Psoas muscle (tissue), 8 donors: ENCODE data around the gene RAD21L1. TPM values are rescaled to one million over a fixed set of nuclear protein-coding genes. Genes with fewer than 3 reads are reported as not detected.

Experiments
- ATAC-seq, 4 donors: fragments of 200-7000 bp; cut with Tn5 transposase; one replicate each; pipeline ENCODE4 v1.9.1; 2020; ENCODE audit warnings: moderate library complexity in 3 of 4, mild to moderate bottlenecking in 2 of 4
- DNase-seq, 2 donors: peaks; one replicate each; pipeline ENCODE4 v3.0.0-alpha.2; 2020
- H3K27ac ChIP-seq: fragments of 200-600 bp; one replicate; pipeline ENCODE4 v1.8.0; 2022
- H3K27me3 ChIP-seq, 3 donors: fragments of 200-600 bp in 1 of 3; one replicate each; pipeline versions ENCODE4 v1.6.1 to v1.8.0; 2013 to 2022; ENCODE audit warnings: low read length in 2 of 3, mild to moderate bottlenecking in 2 of 3, moderate library complexity in 1 of 3; ENCODE audit not compliant: insufficient read depth in 3 of 3
- H3K36me3 ChIP-seq, 2 donors: fragments of 200-600 bp in 1 of 2; one replicate each; pipeline versions ENCODE4 v1.6.1 to v1.8.0; 2013 to 2022; ENCODE audit warnings: low read depth in 1 of 2, mild to moderate bottlenecking in 1 of 2, moderate library complexity in 1 of 2; ENCODE audit not compliant: insufficient read depth in 1 of 2
- H3K4me1 ChIP-seq: fragments of 200-600 bp; one replicate; pipeline ENCODE4 v1.8.0; 2022
- H3K4me3 ChIP-seq: fragments of 200-600 bp; one replicate; pipeline ENCODE4 v1.8.0; 2022; ENCODE audit warnings: mild to moderate bottlenecking
- H3K9me3 ChIP-seq: fragments of 200-600 bp; one replicate; pipeline ENCODE4 v1.8.0; 2022
- CTCF ChIP-seq: fragments of 200-600 bp; IDR thresholded peaks from one replicate; pipeline ENCODE4 v1.8.0; 2022; ENCODE audit warnings: antibody characterized with exemption
- WGBS, 3 donors: extraction: QIAGEN DNeasy Blood & Tissue Kit; methylation state at CpG; one replicate each; pipeline versions ENCODE4 v1.1.6 to v1.1.7; 2013; 5-methylcytosine and 5-hydroxymethylcytosine counted together
- intact Hi-C, 2 donors: fragments of 100-400 bp; cut with DNase I; formaldehyde crosslinking; loops; one replicate each; pipeline versions ENCODE4 v1.11.0 to v1.14.2; 2022
- polyA plus RNA-seq, 3 donors: library from polyadenylated mRNA; stranded (reverse); fragments of 200-250 nt; gene quantifications; one replicate each; pipeline ENCODE4 v1.2.3, GENCODE V29; 2013
- total RNA-seq, 4 donors: library from RNA; stranded (reverse); fragmentation: NEBNext Ultra II Directional in 2 of 4; extraction: Animal tissue kit (Norgen Biotek cat#: 25700) in 2 of 4; gene quantifications; one replicate each; pipeline versions ENCODE4 v1.2.1 to v1.2.4, GENCODE V29; 2021 to 2023
- donor health status: healthy with polysubstance abuse.
- donor health status: DM: no; HTN: no; CAD: no; lungs with moderate emphysema.
- donor health status: Bipolar disorder and iron deficiency.
- donor health status: healthy.
- donor health status: DM: yes; HTN: yes; CAD: no.
- donor health status: DM: no; HTN: no; CAD: no.
- donor health status: DM: no; HTN: no; CAD: no.
- donor health status: DM: yes; HTN: yes; CAD: no.

RAD21L1 gene
- total and polyA plus RNA-seq, 7 donors = not detected

GRCh38 chr20:1184638-1185315, 41.1 kb upstream of the RAD21L1 start, which contains the start of gene TMEM74B:
Gene TMEM74B (minus strand): TSS chr20:1184981. CDS start chr20:1183801, 1,180 bp downstream.
- intact Hi-C loops = loop anchor here in 1 of 2 donors (10.0 kb wide), 1 partner anchor 230 kb away; no protein-coding TSS in a partner anchor
- DNase-seq (no peak), ATAC-seq (peak in 3 of 4 donors; percentile 15 to 32 (median 24))
- Histone ChIP-seq H3K9me3 (no peaks in the 10 kb centered on the region), H3K4me3 (peak within 1 kb of the TSS; percentile 68), H3K4me1 (no peaks in the 10 kb centered on the region), H3K27ac (no peak within 1 kb of the TSS), H3K36me3 (peaks cover 0 to 5% of the 10 kb centered on the region in 2 donors), H3K27me3 (peaks cover 0 to 21% (median 4%) of the 10 kb centered on the region in 3 donors)
- TF ChIP-seq CTCF = no peak
- WGBS, 3 donors = 1 to 2% (median 1%) methylated on average over 39 to 76 of the region's 76 CpGs

GRCh38 chr20:1185316-1185741, 40.5 kb upstream of the RAD21L1 start:
- no peak overlapping the region for H3K27ac ChIP-seq
- peaks cover 0 to 21% (median 4%) of the 10 kb centered on the region in 3 donors for H3K27me3 ChIP-seq
- H3K36me3 ChIP-seq = peaks cover 0 to 5% of the 10 kb centered on the region in 2 donors
- TF ChIP-seq CTCF = no peak
- intact Hi-C loops = loop anchor here in 1 of 2 donors (10.0 kb wide), 1 partner anchor 231 kb away; no protein-coding TSS in a partner anchor
- H3K4me1 ChIP-seq = no peaks in the 10 kb centered on the region
- WGBS, 3 donors = 0 to 2% (median 0%) methylated on average over 4 to 54 of the region's 54 CpGs
- no peak for DNase-seq
- peak overlapping the region; percentile 68 for H3K4me3 ChIP-seq
- H3K9me3 ChIP-seq = no peaks in the 10 kb centered on the region
- peak; percentile 8 to 38 (median 20) for ATAC-seq

GRCh38 chr20:1185790-1186334, 40.0 kb upstream of the RAD21L1 start:
- intact Hi-C loops = loop anchor here in 1 of 2 donors (10.0 kb wide), 1 partner anchor 231 kb away; no protein-coding TSS in a partner anchor
- ATAC-seq = peak; percentile 60 to 76 (median 66)
- no peak overlapping the region for H3K27ac ChIP-seq

GRCh38 chr20:1186367-1186991, 39.4 kb upstream of the RAD21L1 start:
- intact Hi-C loops = loop anchor here in 1 of 2 donors (10.0 kb wide), 1 partner anchor 232 kb away; no protein-coding TSS in a partner anchor
- 75 to 76% (median 76%) methylated on average over 13 of the region's 13 CpGs for WGBS, 3 donors
- H3K27ac ChIP-seq = no peak overlapping the region
- H3K9me3 ChIP-seq = no peaks in the 10 kb centered on the region
- H3K4me1 ChIP-seq = no peaks in the 10 kb centered on the region
- H3K36me3 ChIP-seq = no peaks in the 10 kb centered on the region
- H3K27me3 ChIP-seq = peaks cover 0 to 21% (median 4%) of the 10 kb centered on the region in 3 donors
- no peak overlapping the region for H3K4me3 ChIP-seq
- ATAC-seq = no peak
- DNase-seq = no peak
- TF ChIP-seq CTCF = no peak

More at GRCh38 chr20:1185790-1186334, 40.0 kb upstream of the RAD21L1 start:
- H3K9me3 ChIP-seq = no peaks in the 10 kb centered on the region
- TF ChIP-seq CTCF = peak; percentile 40
- no peaks in the 10 kb centered on the region for H3K4me1 ChIP-seq
- peaks cover 0 to 1% of the 10 kb centered on the region in 2 donors for H3K36me3 ChIP-seq
- DNase-seq = peak in 1 of 2 donors; percentile 50
- 12 to 22% (median 12%) methylated on average over 13 to 20 of the region's 20 CpGs for WGBS, 3 donors
- H3K4me3 ChIP-seq = peak overlapping the region; percentile 68
- peaks cover 0 to 21% (median 4%) of the 10 kb centered on the region in 3 donors for H3K27me3 ChIP-seq
